HepG2 (cell line): ENCODE results near the gene PRR5L. TPM values are rescaled to one million over a fixed set of nuclear protein-coding genes. Genes with fewer than 3 reads are reported as not detected.

Experiments used
- ATAC-seq: fragments of 200-7000 bp; cut with Tn5 transposase; 3 replicates; pipeline ENCODE4 v1.9.1; 2020; ENCODE audit warnings: mild to moderate bottlenecking, moderate library complexity
- BruUV-seq: library from RNA; stranded (reverse); fragments of 400-500 nt; replicated peaks from 2 replicates; lab custom pipeline; 2021; lab: Mats Ljungman, UMichigan
- CTCF ChIA-PET: fragments of 300-600 bp; formaldehyde crosslinking; extraction: SDS; loops from one replicate; lab custom pipeline; 2021; ENCODE audit warnings: low total read pairs, inconsistent platforms, low intra/inter-chr PET ratio; lab: Yijun Ruan, JAX
- POLR2A ChIA-PET: fragments of 350-600 bp; sonication (Branson Sonifier 250); formaldehyde crosslinking; loops from one replicate; lab custom pipeline; 2020; ENCODE audit warnings: antibody characterized with exemption, inconsistent platforms; lab: Yijun Ruan, JAX
- DNase-seq: peaks from one replicate; pipeline ENCODE4 v3.0.0-alpha.2; 2015; ENCODE audit warnings: low spot score
- FAIRE-seq: peaks from 3 replicates; lab custom pipeline; 2011; peaks lifted over from hg19 to GRCh38; lab: Jason Lieb, UNC
- H2AFZ ChIP-seq: one replicate; pipeline ENCODE4 v1.6.1; 2011; ENCODE audit warnings: low read length, inconsistent platforms
- H3K27ac ChIP-seq: fragments of 300-600 bp; 3 replicates; pipeline ENCODE4 v1.8.0; 2011; ENCODE audit warnings: mixed run types, mild to moderate bottlenecking, mixed read lengths, low read length, inconsistent platforms; ENCODE audit not compliant: insufficient read depth; ENCODE audit errors: extremely low read length
- H3K27me3 ChIP-seq, 2 experiments: fragments of 200-600 bp in 1 of 2; 2 replicates in 1 of 2; 3 replicates in 1 of 2; pipeline versions ENCODE4 v1.6.0 to v1.8.0; 2011; ENCODE audit warnings: low read length in 2 of 2, mild to moderate bottlenecking in 2 of 2, moderate library complexity in 2 of 2, inconsistent platforms in 1 of 2; ENCODE audit not compliant: insufficient read depth in 2 of 2, control insufficient read depth in 1 of 2
- H3K36me3 ChIP-seq, 2 experiments: fragments of 200-600 bp in 1 of 2; replicated peaks in 1 of 2; 2 replicates in 1 of 2; 3 replicates in 1 of 2; pipeline versions ENCODE4 v1.5.1 to v1.8.0; 2011; ENCODE audit warnings: low read length in 2 of 2, inconsistent platforms in 1 of 2; ENCODE audit not compliant: insufficient read depth in 2 of 2, control insufficient read depth in 1 of 2
- H3K4me1 ChIP-seq: 2 replicates; pipeline ENCODE4 v1.5.1; 2012; ENCODE audit warnings: low read length, inconsistent platforms; ENCODE audit not compliant: insufficient read depth
- H3K4me2 ChIP-seq: 2 replicates; pipeline ENCODE4 v1.6.0; 2011; ENCODE audit warnings: low read depth, low read length, inconsistent platforms
- H3K4me3 ChIP-seq, 3 experiments: fragments of 200-600 bp in 1 of 3; sonication (generic), shearing (Covaris generic) in 1 of 3; replicated peaks in 1 of 3; 2 replicates each; pipeline ENCODE4 v1.5.1; 2011 to 2016; ENCODE audit warnings: low read length in 3 of 3, inconsistent platforms in 2 of 3, low read depth in 2 of 3, mild to moderate bottlenecking in 2 of 3, control low read depth in 1 of 3, mixed read lengths in 1 of 3; ENCODE audit not compliant: insufficient read depth in 1 of 3
- H3K79me2 ChIP-seq: one replicate; pipeline ENCODE4 v1.6.1; 2011; ENCODE audit warnings: low read length, inconsistent platforms; ENCODE audit not compliant: insufficient read depth
- H3K9ac ChIP-seq: 2 replicates; pipeline ENCODE4 v1.6.0; 2011; ENCODE audit warnings: mild to moderate bottlenecking, low read depth, low read length, inconsistent platforms; ENCODE audit not compliant: insufficient read depth
- H3K9me3 ChIP-seq: 2 replicates; pipeline ENCODE4 v1.5.1; 2012; ENCODE audit warnings: mild to moderate bottlenecking, low read length
- H4K20me1 ChIP-seq: 2 replicates; pipeline ENCODE4 v1.6.0; 2011; ENCODE audit warnings: inconsistent platforms, mild to moderate bottlenecking, low read length, moderate library complexity; ENCODE audit not compliant: insufficient read depth
- AGO2 ChIP-seq: fragments of 200-400 bp; formaldehyde crosslinking; optimal IDR thresholded peaks from 2 replicates; pipeline ENCODE3; 2017; ENCODE audit warnings: mild to moderate bottlenecking, low read depth, low read length, moderate library complexity
- AKAP8 ChIP-seq: sonication (generic); formaldehyde crosslinking; IDR thresholded peaks from 2 replicates; pipeline ENCODE4 v1.5.1; 2020; ENCODE audit warnings: mild to moderate bottlenecking, missing genetic modification reagents
- ATF5 ChIP-seq: sonication (generic); formaldehyde crosslinking; IDR thresholded peaks from 2 replicates; pipeline ENCODE4 v1.4.0; 2020; ENCODE audit warnings: mild to moderate bottlenecking, low read depth, missing genetic modification reagents
- CCAR2 ChIP-seq: fragments of 200-400 bp; formaldehyde crosslinking; optimal IDR thresholded peaks from 2 replicates; pipeline ENCODE3; 2018; ENCODE audit warnings: low read depth, mild to moderate bottlenecking, low read length, moderate library complexity
- CHD2 ChIP-seq: IDR thresholded peaks from 2 replicates; pipeline ENCODE4 v1.6.1; 2011; ENCODE audit warnings: low read depth, low read length, improper control_type of control experiment
- EZH2 ChIP-seq: conservative IDR thresholded peaks from 2 replicates; pipeline ENCODE4 v1.6.1; 2012; ENCODE audit warnings: mild to moderate bottlenecking, low read depth, low read length, moderate library complexity
- GATA4 ChIP-seq: sonication (generic); IDR thresholded peaks from 2 replicates; pipeline ENCODE4 v1.6.1; 2016; ENCODE audit warnings: antibody characterized with exemption, low read depth, borderline replicate concordance
- MATR3 ChIP-seq: sonication (generic); formaldehyde crosslinking; IDR thresholded peaks from 2 replicates; pipeline ENCODE4 v1.4.0; 2020; ENCODE audit warnings: missing genetic modification reagents
- ZFP36L1 ChIP-seq: sonication (generic); formaldehyde crosslinking; IDR thresholded peaks from 2 replicates; pipeline ENCODE4 v1.8.0; 2022; ENCODE audit warnings: mild to moderate bottlenecking, missing genetic modification reagents, moderate library complexity
- ZHX2 ChIP-seq, 2 experiments: sonication (generic) in 1 of 2; formaldehyde crosslinking in 1 of 2; IDR thresholded peaks; 2 replicates each; pipeline versions ENCODE4 v1.6.1 to v1.9.0; 2014 to 2022; ENCODE audit warnings: antibody characterized with exemption in 1 of 2, borderline replicate concordance in 1 of 2, inconsistent platforms in 1 of 2, low read depth in 1 of 2, missing genetic modification reagents in 1 of 2
- ZKSCAN8 ChIP-seq: IDR thresholded peaks from 2 replicates; pipeline ENCODE4 v1.6.1; 2016; ENCODE audit warnings: borderline replicate concordance, missing genetic modification reagents, missing compliant biosample characterization
- ZNF12 ChIP-seq: sonication (generic); formaldehyde crosslinking; IDR thresholded peaks from 2 replicates; pipeline ENCODE4 v1.5.0; 2020; ENCODE audit warnings: missing genetic modification reagents
- ZNF292 ChIP-seq: sonication (generic); formaldehyde crosslinking; IDR thresholded peaks from 2 replicates; pipeline ENCODE4 v1.8.1; 2022; ENCODE audit warnings: mild to moderate bottlenecking, low read depth, missing genetic modification reagents, borderline replicate concordance
- WGBS: methylation state at CpG from one replicate; pipeline ENCODE4 v1.1.6; 2017; ENCODE audit warnings: low lambda C conversion rate; 5-methylcytosine and 5-hydroxymethylcytosine counted together
- in situ Hi-C: cut with HindIII; loops from 2 replicates; pipeline ENCODE4 v1.10.0; 2017; ENCODE audit warnings: low pct_unique_long_range_greater_than_20kb; ENCODE audit not compliant: extremely low pct_ligation_motif_present
- intact Hi-C: fragments of 100-400 bp; cut with micrococcal nuclease; formaldehyde crosslinking; loops from one replicate; pipeline ENCODE4 v1.10.0; 2022; ENCODE audit not compliant: unreplicated experiment
- polyA plus RNA-seq, 8 experiments: library from polyadenylated mRNA; depleted of rRNA in 3 of 8; stranded (reverse) in 7 of 8; unstranded in 1 of 8; fragments of >200 nt; fragmentation: Illumina TruSeq in 4 of 8; extraction: Trizol in 4 of 8; gene quantifications; 2 replicates each; pipeline versions ENCODE4 v1.2.1 to v1.2.3, GENCODE V29; 2011 to 2016; ENCODE audit warnings: low read depth in 4 of 8, missing spikeins in 1 of 8, mixed read lengths in 1 of 8; ENCODE audit not compliant: insufficient read depth in 1 of 8
- total RNA-seq, 5 experiments: library from RNA; depleted of rRNA; stranded (reverse); fragments of >200 nt; fragmentation: Illumina TruSeq; extraction: Trizol; gene quantifications; 2 replicates each; pipeline ENCODE4 v1.2.3, GENCODE V29; 2016; ENCODE audit warnings: low read depth in 1 of 5

PRR5L gene
- total and polyA plus RNA-seq, 2 of the 13 experiments (the other 11 are each of a cell fraction or from before 2014, with no cell fraction given) = 0.16 TPM; not detected in 1

GRCh38 chr11:36280531-36280930 lies 15.6 kb upstream of the PRR5L start:
- H3K27ac ChIP-seq = no peak overlapping the region
- intact Hi-C loops (no loop called here), in situ Hi-C loops (no loop called here)
- peaks cover 7 to 11% of the 10 kb centered on the region in 2 experiments; a peak in 4 of 5 replicates for H3K36me3 ChIP-seq
- H4K20me1 ChIP-seq = no peaks in the 10 kb centered on the region; the same call in 1 of the 2 replicates
- ChIA-PET CTCF (no interaction called here), POLR2A (no interaction called here)
- H2AFZ ChIP-seq = no peak overlapping the region
- no peaks in the 10 kb centered on the region for H3K4me1 ChIP-seq
- 100% methylated on average over 1 of the region's 1 CpG for WGBS
- ATAC-seq = no peak
- no peaks in the 10 kb centered on the region for H3K9me3 ChIP-seq
- FAIRE-seq = no peak
- H3K9ac ChIP-seq = no peak overlapping the region
- no TSS peak for BruUV-seq
- H3K4me3 ChIP-seq = no peak overlapping the region
- no peak for TF ChIP-seq ATF5 (CRISPR knock-in tag)
- no peak for TF ChIP-seq AKAP8
- TF ChIP-seq EZH2 = no peak
- TF ChIP-seq CCAR2 = no peak
- no peak overlapping the region for H3K4me2 ChIP-seq
- H3K27me3 ChIP-seq = no peaks in the 10 kb centered on the region
- no peak for DNase-seq
- H3K79me2 ChIP-seq = peaks cover 8% of the 10 kb centered on the region

- Histone ChIP-seq H2AFZ (no peak overlapping the region), H4K20me1 (no peaks in the 10 kb centered on the region; the same call in 1 of the 2 replicates), H3K4me3 (no peak overlapping the region), H3K27ac (no peak overlapping the region), H3K27me3 (no peaks in the 10 kb centered on the region), H3K9ac (no peak overlapping the region), H3K79me2 (peaks cover 8% of the 10 kb centered on the region), H3K9me3 (no peaks in the 10 kb centered on the region), H3K36me3 (peaks cover 3 to 5% of the 10 kb centered on the region in 2 experiments; a peak in 2 of 5 replicates), H3K4me1 (no peaks in the 10 kb centered on the region), H3K4me2 (no peak overlapping the region)
- DNase-seq (no peak), FAIRE-seq (no peak), ATAC-seq (no peak)
- ChIA-PET POLR2A (no interaction called here), CTCF (no interaction called here)
- WGBS = 96% methylated on average over 4 of the region's 4 CpGs
- in situ Hi-C loops (no loop called here), intact Hi-C loops (no loop called here)
- no TSS peak for BruUV-seq
- TF ChIP-seq ZFP36L1 (no peak), GATA4 (no peak), ZHX2 (IDR thresholded peaks at IDR 0.05; ENCODE audit: low read depth) (no peak), ZHX2 (CRISPR knock-in tag; IDR thresholded peaks at IDR 0.05; ENCODE audit: borderline replicate concordance) (no peak), MATR3 (CRISPR knock-in tag) (no peak), CHD2 (no peak), ZNF292 (CRISPR knock-in tag) (no peak), ZKSCAN8 (CRISPR knock-in tag) (no peak), ZNF12 (no peak), AGO2 (no peak)
Observed at GRCh38 chr11:36281850-36282249, 14.2 kb upstream of the PRR5L start.
